Measurements from ENCODE around the gene ODAPH. TPM values are rescaled to one million over a fixed set of nuclear protein-coding genes. Genes with fewer than 3 reads are reported as not detected.

ODAPH gene
- total and polyA plus RNA-seq, 4 donors = not detected

- no peak for DNase-seq (ENCODE audit: low spot score)
- Histone ChIP-seq H3K9me3 (ENCODE audit: control insufficient read depth in 4 of 4, low read length in 3 of 4) (no peaks in the 10 kb centered on the region), H3K4me1 (ENCODE audit: control insufficient read depth in 4 of 4, insufficient read depth in 4 of 4, low read length in 3 of 4) (no peaks in the 10 kb centered on the region), H3K36me3 (ENCODE audit: control insufficient read depth in 4 of 4, insufficient read depth in 3 of 4, low read depth in 1 of 4, low read length in 3 of 4) (no peaks in the 10 kb centered on the region), H3K27ac (ENCODE audit: low read depth in 1 of 2, low read length in 2 of 2) (no peak overlapping the region), H3K4me3 (ENCODE audit: low read depth in 1 of 3, low read length in 3 of 3) (no peak overlapping the region), H3K27me3 (ENCODE audit: control insufficient read depth in 4 of 4, insufficient read depth in 4 of 4, low read length in 3 of 4) (no peaks in the 10 kb centered on the region), H3K9ac (ENCODE audit: low read depth in 1 of 2, low read length in 2 of 2) (no peak overlapping the region)
- TF ChIP-seq FOXA2 (IDR thresholded peaks at IDR 0.05) (no peak), JUND (IDR thresholded peaks at IDR 0.05) (no peak), HNF4G (IDR thresholded peaks at IDR 0.05) (no peak), TAF1 (conservative IDR thresholded peaks at IDR 0.05) (no peak), REST (IDR thresholded peaks at IDR 0.05) (no peak), EGR1 (IDR thresholded peaks at IDR 0.05; ENCODE audit: low read depth in 2 of 2) (no peak), SP1 (IDR thresholded peaks at IDR 0.05) (no peak), FOXA1 (IDR thresholded peaks at IDR 0.05) (no peak), GABPA (IDR thresholded peaks at IDR 0.05 in 1 of 2, conservative IDR thresholded peaks at IDR 0.05 in 1 of 2) (no peak), MAX (IDR thresholded peaks at IDR 0.05) (no peak), ZBTB33 (IDR thresholded peaks at IDR 0.05) (no peak), NR2F2 (IDR thresholded peaks at IDR 0.05) (no peak), CTCF (IDR thresholded peaks at IDR 0.05; ENCODE audit: low read depth, low read length, missing input control) (no peak), RAD21 (IDR thresholded peaks at IDR 0.05) (no peak), RXRA (IDR thresholded peaks at IDR 0.05) (no peak), HNF4A (conservative IDR thresholded peaks at IDR 0.05) (no peak)
- WGBS = 94% methylated on average over 4 of the region's 4 CpGs
Observed at GRCh38 chr4:75599647-75600046, 43.8 kb downstream of the ODAPH start.

- Histone ChIP-seq H3K4me1 (ENCODE audit: control insufficient read depth in 4 of 4, insufficient read depth in 4 of 4, low read length in 3 of 4) (no peaks in the 10 kb centered on the region), H3K27ac (ENCODE audit: low read depth in 1 of 2, low read length in 2 of 2) (no peak overlapping the region), H3K27me3 (ENCODE audit: control insufficient read depth in 4 of 4, insufficient read depth in 4 of 4, low read length in 3 of 4) (no peaks in the 10 kb centered on the region), H3K36me3 (ENCODE audit: control insufficient read depth in 4 of 4, insufficient read depth in 3 of 4, low read depth in 1 of 4, low read length in 3 of 4) (no peaks in the 10 kb centered on the region), H3K9me3 (ENCODE audit: control insufficient read depth in 4 of 4, low read length in 3 of 4) (no peaks in the 10 kb centered on the region), H3K4me3 (ENCODE audit: low read depth in 1 of 3, low read length in 3 of 3) (no peak overlapping the region), H3K9ac (ENCODE audit: low read depth in 1 of 2, low read length in 2 of 2) (no peak overlapping the region)
- no peak for DNase-seq (ENCODE audit: low spot score)
- WGBS = 90% methylated on average over 4 of the region's 4 CpGs
- TF ChIP-seq GABPA (IDR thresholded peaks at IDR 0.05 in 1 of 2, conservative IDR thresholded peaks at IDR 0.05 in 1 of 2) = no peak
- no peak for TF ChIP-seq RAD21 (IDR thresholded peaks at IDR 0.05)
- TF ChIP-seq YY1 (IDR thresholded peaks at IDR 0.05) = no peak
- no peak for TF ChIP-seq REST (IDR thresholded peaks at IDR 0.05)
- TF ChIP-seq ZBTB33 (IDR thresholded peaks at IDR 0.05) = no peak
- TF ChIP-seq MAX (IDR thresholded peaks at IDR 0.05) = no peak
Observed at GRCh38 chr4:75605928-75606327, 50.1 kb downstream of the ODAPH start.

Measured in liver (tissue), 9 donors.